HepG2 (cell line): ENCODE data around the gene YY1. TPM values are rescaled to one million over a fixed set of nuclear protein-coding genes. Genes with fewer than 3 reads are reported as not detected.

ENCODE experiments used
- FOXO4 ChIP-seq: sonication (generic); formaldehyde crosslinking; conservative IDR thresholded peaks from 2 replicates; pipeline ENCODE4 v1.8.1; 2023; ENCODE audit warnings: missing genetic modification reagents
- ZFY ChIP-seq: sonication (generic); formaldehyde crosslinking; IDR thresholded peaks from 2 replicates; pipeline ENCODE4 v1.4.0; 2020; ENCODE audit warnings: missing genetic modification reagents
- ZNF609 ChIP-seq: sonication (generic); formaldehyde crosslinking; IDR thresholded peaks from 2 replicates; pipeline ENCODE4 v1.4.0; 2020; ENCODE audit warnings: mild to moderate bottlenecking, missing genetic modification reagents, borderline replicate concordance
- polyA plus RNA-seq, 8 experiments: library from polyadenylated mRNA; depleted of rRNA in 3 of 8; stranded (reverse) in 7 of 8; unstranded in 1 of 8; fragments of >200 nt; fragmentation: Illumina TruSeq in 4 of 8; extraction: Trizol in 4 of 8; gene quantifications; 2 replicates each; pipeline versions ENCODE4 v1.2.1 to v1.2.3, GENCODE V29; 2011 to 2016; ENCODE audit warnings: low read depth in 4 of 8, missing spikeins in 1 of 8, mixed read lengths in 1 of 8; ENCODE audit not compliant: insufficient read depth in 1 of 8
- total RNA-seq, 5 experiments: library from RNA; depleted of rRNA; stranded (reverse); fragments of >200 nt; fragmentation: Illumina TruSeq; extraction: Trizol; gene quantifications; 2 replicates each; pipeline ENCODE4 v1.2.3, GENCODE V29; 2016; ENCODE audit warnings: low read depth in 1 of 5
- TF ChIP-seq, protein P1 (sequence below): sonication (generic); formaldehyde crosslinking; IDR thresholded peaks from 2 replicates; pipeline ENCODE4 v1.5.0; 2020; ENCODE audit warnings: mild to moderate bottlenecking, missing genetic modification reagents
- TF ChIP-seq, protein P2 (sequence below): sonication (generic); formaldehyde crosslinking; IDR thresholded peaks from 2 replicates; pipeline ENCODE4 v1.4.0; 2020; ENCODE audit warnings: missing genetic modification reagents, borderline replicate concordance
- TF ChIP-seq, protein P3 (sequence below): sonication (generic); formaldehyde crosslinking; IDR thresholded peaks from 2 replicates; pipeline ENCODE4 v1.8.1; 2022; ENCODE audit warnings: mild to moderate bottlenecking, missing genetic modification reagents

The YY1 gene
- total and polyA plus RNA-seq, 2 of the 13 experiments (the other 11 are each of a cell fraction or from before 2014, with no cell fraction given), result 29.4 to 68.1 TPM

GRCh38 chr14:100223332-100224201 is 15.4 kb upstream of the YY1 start (continued):
- TF ChIP-seq ZNF609 (CRISPR knock-in tag), result no peak
- TF ChIP-seq, protein P1, sequence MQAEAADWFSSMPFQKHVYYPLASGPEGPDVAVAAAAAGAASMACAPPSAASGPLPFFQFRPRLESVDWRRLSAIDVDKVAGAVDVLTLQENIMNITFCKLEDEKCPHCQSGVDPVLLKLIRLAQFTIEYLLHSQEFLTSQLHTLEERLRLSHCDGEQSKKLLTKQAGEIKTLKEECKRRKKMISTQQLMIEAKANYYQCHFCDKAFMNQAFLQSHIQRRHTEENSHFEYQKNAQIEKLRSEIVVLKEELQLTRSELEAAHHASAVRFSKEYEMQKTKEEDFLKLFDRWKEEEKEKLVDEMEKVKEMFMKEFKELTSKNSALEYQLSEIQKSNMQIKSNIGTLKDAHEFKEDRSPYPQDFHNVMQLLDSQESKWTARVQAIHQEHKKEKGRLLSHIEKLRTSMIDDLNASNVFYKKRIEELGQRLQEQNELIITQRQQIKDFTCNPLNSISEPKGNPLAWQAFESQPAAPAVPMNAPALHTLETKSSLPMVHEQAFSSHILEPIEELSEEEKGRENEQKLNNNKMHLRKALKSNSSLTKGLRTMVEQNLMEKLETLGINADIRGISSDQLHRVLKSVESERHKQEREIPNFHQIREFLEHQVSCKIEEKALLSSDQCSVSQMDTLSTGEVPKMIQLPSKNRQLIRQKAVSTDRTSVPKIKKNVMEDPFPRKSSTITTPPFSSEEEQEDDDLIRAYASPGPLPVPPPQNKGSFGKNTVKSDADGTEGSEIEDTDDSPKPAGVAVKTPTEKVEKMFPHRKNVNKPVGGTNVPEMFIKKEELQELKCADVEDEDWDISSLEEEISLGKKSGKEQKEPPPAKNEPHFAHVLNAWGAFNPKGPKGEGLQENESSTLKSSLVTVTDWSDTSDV (CRISPR knock-in tag), result no peak
- TF ChIP-seq, protein P2, sequence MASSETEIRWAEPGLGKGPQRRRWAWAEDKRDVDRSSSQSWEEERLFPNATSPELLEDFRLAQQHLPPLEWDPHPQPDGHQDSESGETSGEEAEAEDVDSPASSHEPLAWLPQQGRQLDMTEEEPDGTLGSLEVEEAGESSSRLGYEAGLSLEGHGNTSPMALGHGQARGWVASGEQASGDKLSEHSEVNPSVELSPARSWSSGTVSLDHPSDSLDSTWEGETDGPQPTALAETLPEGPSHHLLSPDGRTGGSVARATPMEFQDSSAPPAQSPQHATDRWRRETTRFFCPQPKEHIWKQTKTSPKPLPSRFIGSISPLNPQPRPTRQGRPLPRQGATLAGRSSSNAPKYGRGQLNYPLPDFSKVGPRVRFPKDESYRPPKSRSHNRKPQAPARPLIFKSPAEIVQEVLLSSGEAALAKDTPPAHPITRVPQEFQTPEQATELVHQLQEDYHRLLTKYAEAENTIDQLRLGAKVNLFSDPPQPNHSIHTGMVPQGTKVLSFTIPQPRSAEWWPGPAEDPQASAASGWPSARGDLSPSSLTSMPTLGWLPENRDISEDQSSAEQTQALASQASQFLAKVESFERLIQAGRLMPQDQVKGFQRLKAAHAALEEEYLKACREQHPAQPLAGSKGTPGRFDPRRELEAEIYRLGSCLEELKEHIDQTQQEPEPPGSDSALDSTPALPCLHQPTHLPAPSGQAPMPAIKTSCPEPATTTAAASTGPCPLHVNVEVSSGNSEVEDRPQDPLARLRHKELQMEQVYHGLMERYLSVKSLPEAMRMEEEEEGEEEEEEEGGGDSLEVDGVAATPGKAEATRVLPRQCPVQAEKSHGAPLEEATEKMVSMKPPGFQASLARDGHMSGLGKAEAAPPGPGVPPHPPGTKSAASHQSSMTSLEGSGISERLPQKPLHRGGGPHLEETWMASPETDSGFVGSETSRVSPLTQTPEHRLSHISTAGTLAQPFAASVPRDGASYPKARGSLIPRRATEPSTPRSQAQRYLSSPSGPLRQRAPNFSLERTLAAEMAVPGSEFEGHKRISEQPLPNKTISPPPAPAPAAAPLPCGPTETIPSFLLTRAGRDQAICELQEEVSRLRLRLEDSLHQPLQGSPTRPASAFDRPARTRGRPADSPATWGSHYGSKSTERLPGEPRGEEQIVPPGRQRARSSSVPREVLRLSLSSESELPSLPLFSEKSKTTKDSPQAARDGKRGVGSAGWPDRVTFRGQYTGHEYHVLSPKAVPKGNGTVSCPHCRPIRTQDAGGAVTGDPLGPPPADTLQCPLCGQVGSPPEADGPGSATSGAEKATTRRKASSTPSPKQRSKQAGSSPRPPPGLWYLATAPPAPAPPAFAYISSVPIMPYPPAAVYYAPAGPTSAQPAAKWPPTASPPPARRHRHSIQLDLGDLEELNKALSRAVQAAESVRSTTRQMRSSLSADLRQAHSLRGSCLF, result no peak
- TF ChIP-seq ZFY (CRISPR knock-in tag), result no peak
- no peak for TF ChIP-seq FOXO4 (CRISPR knock-in tag)
- TF ChIP-seq, protein P3, sequence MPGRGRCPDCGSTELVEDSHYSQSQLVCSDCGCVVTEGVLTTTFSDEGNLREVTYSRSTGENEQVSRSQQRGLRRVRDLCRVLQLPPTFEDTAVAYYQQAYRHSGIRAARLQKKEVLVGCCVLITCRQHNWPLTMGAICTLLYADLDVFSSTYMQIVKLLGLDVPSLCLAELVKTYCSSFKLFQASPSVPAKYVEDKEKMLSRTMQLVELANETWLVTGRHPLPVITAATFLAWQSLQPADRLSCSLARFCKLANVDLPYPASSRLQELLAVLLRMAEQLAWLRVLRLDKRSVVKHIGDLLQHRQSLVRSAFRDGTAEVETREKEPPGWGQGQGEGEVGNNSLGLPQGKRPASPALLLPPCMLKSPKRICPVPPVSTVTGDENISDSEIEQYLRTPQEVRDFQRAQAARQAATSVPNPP (CRISPR knock-in tag), result no peak
